Embryonic facial prominence (tissue), 1 donor: ENCODE results near the gene PAF1.

Source experiments
- DNase-seq: peaks from one replicate; pipeline ENCODE4 v3.0.0-alpha.2; 2016; ENCODE audit errors: extremely low spot score

The PAF1 gene

GRCh38 chr19:39417463-39418181, 26.7 kb upstream of the PAF1 start:
- DNase-seq = no peak

- no peak for DNase-seq
Observed at GRCh38 chr19:39416152-39417120, 25.5 kb upstream of the PAF1 start.

GRCh38 chr19:39415111-39416046, 24.5 kb upstream of the PAF1 start:
- DNase-seq = no peak

GRCh38 chr19:39413911-39414608, 23.2 kb upstream of the PAF1 start:
- DNase-seq = no peak

- no peak for DNase-seq
Observed at GRCh38 chr19:39413272-39413910, 22.5 kb upstream of the PAF1 start.

- DNase-seq = no peak
Observed at GRCh38 chr19:39412867-39413271, 22.0 kb upstream of the PAF1 start.

GRCh38 chr19:39412100-39412866, 21.4 kb upstream of the PAF1 start, which contains the start of gene PLEKHG2:
Gene PLEKHG2, plus strand, starts transcription at chr19:39412669. Its CDS starts 1,418 bp downstream, at chr19:39414087.
- peak; percentile 99 for DNase-seq

GRCh38 chr19:39411832-39412099, 20.9 kb upstream of the PAF1 start:
- DNase-seq = peak; percentile 85

GRCh38 chr19:39411081-39411831, 20.4 kb upstream of the PAF1 start:
- DNase-seq = no peak

- DNase-seq = no peak
Observed at GRCh38 chr19:39410831-39411080, 19.9 kb upstream of the PAF1 start.

- no peak for DNase-seq
Observed at GRCh38 chr19:39410017-39410830, 19.3 kb upstream of the PAF1 start.

- no peak for DNase-seq
Observed at GRCh38 chr19:39409208-39410016, 18.5 kb upstream of the PAF1 start.

- no peak for DNase-seq
Observed at GRCh38 chr19:39408392-39409207, 17.7 kb upstream of the PAF1 start.

GRCh38 chr19:39407660-39408391, 16.9 kb upstream of the PAF1 start:
- DNase-seq = no peak

GRCh38 chr19:39407410-39407659, 16.4 kb upstream of the PAF1 start:
- DNase-seq = no peak

GRCh38 chr19:39406656-39407409, 15.9 kb upstream of the PAF1 start, which contains the start of gene ZFP36:
Gene ZFP36, plus strand, starts transcription at chr19:39406847. Its CDS starts 58 bp downstream, at chr19:39406905.
- no peak for DNase-seq
